HEK293 (cell line): Measurements from ENCODE around the gene KRT6A.

Source experiments
- CTCF ChIP-seq: fragments of 450-650 bp; formaldehyde crosslinking; IDR thresholded peaks from 2 replicates; pipeline ENCODE4 v1.5.1; 2016; ENCODE audit warnings: missing biosample characterization, missing genetic modification characterization
- GLIS1 ChIP-seq: fragments of 450-650 bp; formaldehyde crosslinking; IDR thresholded peaks from 2 replicates; pipeline ENCODE4 v1.5.1; 2016; ENCODE audit warnings: missing biosample characterization, missing genetic modification characterization
- ZFP69B ChIP-seq: fragments of 450-650 bp; formaldehyde crosslinking; IDR thresholded peaks from 2 replicates; pipeline ENCODE4 v1.5.1; 2016; ENCODE audit warnings: missing biosample characterization, missing genetic modification characterization
- ZNF292 ChIP-seq: fragments of 450-650 bp; formaldehyde crosslinking; IDR thresholded peaks from 2 replicates; pipeline ENCODE4 v1.5.1; 2016; ENCODE audit warnings: low read depth, missing biosample characterization, missing genetic modification characterization, borderline replicate concordance

DNA sequence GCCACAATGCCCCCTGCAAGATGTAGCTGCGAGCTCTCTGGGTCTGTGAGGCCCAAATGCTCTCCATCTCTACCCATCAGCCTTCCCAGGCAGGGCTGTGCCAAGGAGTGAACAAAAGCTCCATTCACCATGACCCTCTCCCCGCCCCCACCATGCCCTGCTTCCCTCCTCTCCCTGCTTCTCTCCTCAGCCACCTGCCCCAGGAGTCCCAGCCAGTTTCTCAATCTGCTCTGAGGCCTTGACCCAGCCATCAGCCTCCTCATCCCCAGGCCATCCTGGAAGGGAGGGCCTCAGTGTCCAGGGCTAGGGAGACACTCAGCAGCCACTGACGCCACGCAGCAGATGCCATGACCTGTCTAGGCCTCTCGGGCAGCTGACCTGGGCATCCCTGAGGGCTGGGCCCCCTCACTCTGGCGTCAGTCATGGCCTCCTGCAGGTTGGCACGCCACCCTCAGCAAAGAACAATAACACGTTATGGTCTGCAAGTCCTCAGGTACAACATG, 35.6 kb upstream of the KRT6A start:
- no peak for TF ChIP-seq GLIS1 (tag by site-specific recombination)
- no peak for TF ChIP-seq CTCF (tag by site-specific recombination)
- no peak for TF ChIP-seq ZNF292 (tag by site-specific recombination)
- TF ChIP-seq ZFP69B (tag by site-specific recombination), result no peak
